RKO (cell line): Measurements from ENCODE around the gene SASS6.

Experiments used
- DNase-seq: peaks from one replicate; pipeline ENCODE4 v3.0.0-alpha.2; 2016; ENCODE audit warnings: low spot score

Gene SASS6, protein sequence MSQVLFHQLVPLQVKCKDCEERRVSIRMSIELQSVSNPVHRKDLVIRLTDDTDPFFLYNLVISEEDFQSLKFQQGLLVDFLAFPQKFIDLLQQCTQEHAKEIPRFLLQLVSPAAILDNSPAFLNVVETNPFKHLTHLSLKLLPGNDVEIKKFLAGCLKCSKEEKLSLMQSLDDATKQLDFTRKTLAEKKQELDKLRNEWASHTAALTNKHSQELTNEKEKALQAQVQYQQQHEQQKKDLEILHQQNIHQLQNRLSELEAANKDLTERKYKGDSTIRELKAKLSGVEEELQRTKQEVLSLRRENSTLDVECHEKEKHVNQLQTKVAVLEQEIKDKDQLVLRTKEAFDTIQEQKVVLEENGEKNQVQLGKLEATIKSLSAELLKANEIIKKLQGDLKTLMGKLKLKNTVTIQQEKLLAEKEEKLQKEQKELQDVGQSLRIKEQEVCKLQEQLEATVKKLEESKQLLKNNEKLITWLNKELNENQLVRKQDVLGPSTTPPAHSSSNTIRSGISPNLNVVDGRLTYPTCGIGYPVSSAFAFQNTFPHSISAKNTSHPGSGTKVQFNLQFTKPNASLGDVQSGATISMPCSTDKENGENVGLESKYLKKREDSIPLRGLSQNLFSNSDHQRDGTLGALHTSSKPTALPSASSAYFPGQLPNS

DNA sequence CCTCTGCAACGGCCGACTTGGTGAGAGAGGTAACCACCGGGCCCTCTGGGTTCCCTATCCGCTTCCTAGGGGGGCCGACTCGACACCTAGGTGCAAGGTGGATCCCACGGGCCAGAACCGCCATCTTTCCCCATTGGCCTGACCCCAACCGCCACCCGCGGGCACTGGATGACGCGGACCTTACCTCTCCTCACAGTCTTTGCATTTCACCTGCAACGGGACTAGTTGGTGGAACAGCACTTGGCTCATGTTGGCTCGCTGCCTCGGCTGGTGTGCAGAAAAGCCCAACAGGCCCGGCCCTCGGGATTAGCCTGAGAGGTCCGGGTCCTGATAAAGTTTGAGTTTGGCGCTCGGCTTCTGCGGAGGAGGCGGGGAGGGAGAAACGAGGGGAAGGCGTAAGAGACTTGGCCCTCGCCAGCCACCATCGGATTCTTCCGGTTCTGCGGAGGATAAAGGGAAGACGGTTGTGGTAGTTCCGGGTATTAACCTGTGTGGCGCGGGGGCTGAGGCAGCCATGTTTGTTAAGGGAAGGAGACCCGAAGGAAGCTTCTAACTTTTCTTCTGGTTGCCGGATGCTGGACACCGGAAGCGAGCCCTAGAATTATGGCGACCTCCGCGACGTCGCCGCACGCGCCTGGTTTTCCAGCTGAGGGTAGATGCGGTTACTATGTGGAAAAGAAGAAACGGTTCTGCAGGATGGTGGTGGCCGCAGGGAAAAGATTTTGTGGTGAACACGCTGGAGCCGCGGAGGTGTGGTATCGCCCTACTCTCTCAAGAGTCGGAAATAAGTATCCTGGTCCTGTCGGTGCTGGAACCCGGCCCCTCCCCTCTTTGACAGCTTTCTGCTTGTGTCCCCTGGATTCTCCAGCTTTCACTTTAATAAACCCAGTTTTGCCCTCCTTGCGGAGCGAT lies at the start of gene SASS6, which contains the start of gene TRMT13:
Gene SASS6 (minus strand): TSS at position 365 of the 912 bp plus-strand sequence. CDS start 116 bp downstream, at position 249.
Gene TRMT13 (plus strand): TSS at position 598 of the 912 bp plus-strand sequence. CDS start 6 bp downstream, at position 604.
- peak; percentile 98 for DNase-seq

DNA sequence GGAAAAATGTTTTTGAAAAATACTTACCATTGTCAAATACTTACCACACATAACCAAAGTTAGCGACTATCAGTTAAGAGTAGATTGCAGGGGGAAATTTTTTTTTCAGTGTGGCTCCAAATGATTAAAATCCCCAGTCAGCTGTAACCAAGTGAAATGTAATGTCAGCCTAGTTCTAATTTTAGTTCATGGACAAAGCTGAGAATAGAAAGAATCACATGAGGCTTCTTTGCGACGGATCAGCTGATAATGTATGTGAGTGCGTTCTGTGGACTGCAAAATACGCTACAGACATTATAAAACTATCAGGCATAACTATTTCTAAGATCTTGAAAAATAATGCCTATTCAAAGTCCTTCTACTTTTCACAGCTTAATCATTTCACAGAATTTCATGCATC lies 45.4 kb upstream of the SASS6 start, which contains the start of gene LRRC39:
Gene LRRC39 (minus strand): TSS at position 166 of the 400 bp plus-strand sequence. CDS start 9,740 bp downstream, outside the sequence.
- DNase-seq = no peak

DNA sequence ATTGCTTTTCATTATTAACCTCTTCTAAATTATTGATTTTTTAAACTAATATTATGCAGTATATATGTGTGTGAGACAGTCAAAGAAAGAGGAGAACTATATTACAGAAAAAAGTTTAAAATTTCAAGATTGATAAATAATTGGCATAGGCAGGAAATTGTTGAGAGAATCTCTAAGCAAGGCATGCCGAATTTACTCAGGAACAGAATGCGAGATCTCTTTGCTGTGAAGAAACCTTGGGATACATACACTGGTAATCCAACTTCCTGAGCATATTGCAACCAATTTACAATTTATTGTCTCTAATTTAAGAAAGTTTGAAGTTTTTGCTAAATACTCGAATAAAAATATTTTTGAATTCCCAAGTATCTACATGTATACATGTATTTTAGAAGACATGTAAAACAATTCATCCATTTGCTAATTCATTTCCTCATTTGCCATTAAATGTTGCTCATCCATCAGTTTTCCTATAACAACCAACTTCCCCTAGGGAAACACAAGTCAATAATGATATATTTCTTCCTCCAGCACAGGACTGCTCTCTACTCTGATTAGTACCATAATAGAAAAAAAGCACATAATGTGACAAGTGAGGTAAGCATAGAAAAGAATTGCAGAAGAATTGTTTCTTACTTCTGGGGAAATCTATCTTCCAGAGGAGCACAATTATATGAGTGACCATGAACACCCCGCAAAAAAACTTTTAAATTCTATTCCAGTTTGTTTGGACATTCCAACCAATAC lies 44.7 kb upstream of the SASS6 start:
- DNase-seq = no peak

DNA sequence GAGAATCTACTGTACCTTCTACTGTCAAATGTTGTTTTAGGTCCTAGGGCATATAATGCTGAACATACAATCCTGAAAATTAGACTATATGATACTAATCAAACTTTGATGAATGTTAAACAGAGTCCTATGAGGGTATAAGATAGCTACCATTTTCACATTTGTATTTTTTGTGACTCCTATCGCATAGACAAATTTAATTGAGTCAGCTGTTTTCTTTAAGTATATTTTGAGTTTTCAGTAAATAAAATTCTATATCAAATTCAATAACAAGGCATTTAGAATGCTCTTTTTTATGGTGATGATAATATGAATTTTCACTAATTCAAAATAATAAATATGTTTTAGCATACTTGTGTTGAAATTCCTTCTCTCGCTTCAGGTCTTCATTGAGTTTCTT lies 35.3 kb upstream of the SASS6 start:
- no peak for DNase-seq

DNA sequence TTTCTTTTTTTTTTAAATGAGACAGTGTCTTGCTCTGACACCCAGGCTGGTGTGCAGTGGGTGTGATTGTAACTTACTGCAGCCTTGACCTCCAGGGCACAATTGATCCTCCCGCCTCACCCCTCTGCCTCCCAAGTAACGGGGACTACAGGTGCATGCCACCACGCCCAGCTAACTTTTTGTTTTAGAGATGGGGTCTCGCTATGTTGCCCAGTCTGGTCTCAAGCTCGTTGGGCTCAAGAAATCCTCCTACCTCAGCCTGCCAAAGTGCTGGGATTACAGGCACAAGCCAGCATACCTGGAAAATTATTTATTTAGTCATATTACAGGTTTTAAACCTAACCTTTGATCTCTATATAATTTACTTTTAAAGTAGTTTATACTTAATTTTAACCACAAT lies 32.0 kb upstream of the SASS6 start:
- DNase-seq = no peak

DNA sequence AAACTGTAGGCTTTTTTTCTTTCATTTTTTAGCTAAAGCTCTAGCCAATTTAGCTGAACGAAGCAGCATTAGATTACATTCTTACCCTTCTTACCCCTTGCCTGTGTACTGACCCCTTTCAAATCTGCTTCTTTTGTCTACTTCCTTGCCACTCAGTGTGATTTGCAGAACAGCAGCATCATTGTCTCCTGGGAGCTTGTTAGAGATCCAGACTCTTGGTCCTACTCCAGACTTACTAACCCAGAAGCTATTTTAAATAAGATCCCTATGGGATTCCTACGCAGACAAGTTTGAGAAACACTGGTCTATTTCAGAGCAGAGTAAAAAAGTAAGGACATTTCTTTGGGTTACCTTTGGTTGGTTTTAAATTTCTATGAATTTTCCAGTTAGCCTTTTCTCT lies 31.5 kb upstream of the SASS6 start:
- no peak for DNase-seq

DNA sequence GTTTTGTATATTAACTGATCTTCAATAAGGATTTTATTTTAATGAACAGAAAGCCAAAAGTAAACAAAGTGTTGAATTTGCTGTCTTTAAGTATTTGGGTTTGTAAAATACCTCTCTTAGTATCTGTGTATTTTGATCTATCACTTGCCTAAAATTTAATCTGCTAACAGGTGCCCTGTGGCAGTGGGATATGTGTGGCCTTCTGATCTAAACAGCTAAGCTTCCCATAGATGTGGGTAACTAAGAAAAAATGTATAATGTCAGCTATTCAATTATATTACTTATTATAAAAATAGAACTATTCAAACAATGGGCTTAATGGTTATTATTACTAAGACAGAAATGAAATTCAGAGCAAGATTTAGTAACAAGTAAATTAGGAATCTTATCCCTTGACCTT lies 30.2 kb upstream of the SASS6 start:
- DNase-seq = no peak

DNA sequence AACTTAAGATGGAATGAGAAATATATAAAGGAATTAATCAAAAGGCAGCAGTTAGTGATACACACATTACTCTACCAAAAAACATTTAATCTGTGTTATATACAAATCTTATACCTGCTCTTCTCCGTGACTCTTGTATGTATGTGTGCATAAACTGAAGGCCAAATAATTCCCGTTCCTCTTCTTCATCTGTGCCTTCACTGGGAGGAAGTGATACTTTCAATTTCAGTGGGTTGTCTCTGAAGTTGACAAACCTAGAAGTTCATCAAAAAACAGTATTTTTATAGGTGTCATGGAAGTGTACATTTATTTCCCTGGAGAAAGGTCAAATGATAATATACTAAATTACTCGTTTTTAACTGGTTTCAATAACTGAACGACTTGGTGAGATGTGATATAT lies 19.5 kb upstream of the SASS6 start:
- no peak for DNase-seq

DNA sequence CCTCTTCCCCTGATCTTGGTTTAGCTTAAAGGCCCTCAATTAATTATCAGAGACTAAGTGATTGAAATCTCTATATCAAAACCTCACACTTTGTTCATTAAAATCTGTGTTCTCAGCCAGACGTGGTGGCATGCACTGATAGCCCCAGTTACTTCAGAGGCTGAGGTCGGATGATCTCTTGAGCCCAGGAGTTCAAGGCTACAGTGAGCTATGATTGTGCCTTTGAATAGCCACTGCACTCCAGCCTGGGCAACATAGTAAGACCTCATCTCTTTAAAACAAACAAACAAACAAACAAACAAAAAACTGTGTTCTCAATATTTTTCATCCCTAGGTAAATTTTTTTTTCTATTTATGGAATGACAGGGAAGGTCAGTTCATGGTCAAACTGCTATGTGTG lies 18.9 kb upstream of the SASS6 start:
- no peak for DNase-seq

DNA sequence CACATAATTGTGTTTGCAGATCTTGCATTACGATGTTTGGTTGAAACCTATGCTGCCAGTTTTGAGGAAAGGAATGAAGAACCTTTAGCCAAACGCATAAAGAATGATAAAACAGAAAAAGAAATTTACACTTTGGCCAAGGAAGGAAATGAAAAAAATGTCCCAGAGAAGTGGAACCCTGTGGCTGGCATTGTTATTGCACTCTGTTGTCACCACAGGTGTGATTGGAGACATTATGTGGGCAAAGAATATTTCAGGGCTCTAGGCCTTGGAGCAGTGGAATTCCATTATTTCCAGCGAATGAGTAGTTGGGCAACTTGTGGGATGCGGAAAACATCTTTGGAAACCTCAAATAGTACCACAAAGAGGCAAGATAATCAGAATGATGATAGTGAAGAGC lies 15.1 kb upstream of the SASS6 start:
- DNase-seq = no peak

DNA sequence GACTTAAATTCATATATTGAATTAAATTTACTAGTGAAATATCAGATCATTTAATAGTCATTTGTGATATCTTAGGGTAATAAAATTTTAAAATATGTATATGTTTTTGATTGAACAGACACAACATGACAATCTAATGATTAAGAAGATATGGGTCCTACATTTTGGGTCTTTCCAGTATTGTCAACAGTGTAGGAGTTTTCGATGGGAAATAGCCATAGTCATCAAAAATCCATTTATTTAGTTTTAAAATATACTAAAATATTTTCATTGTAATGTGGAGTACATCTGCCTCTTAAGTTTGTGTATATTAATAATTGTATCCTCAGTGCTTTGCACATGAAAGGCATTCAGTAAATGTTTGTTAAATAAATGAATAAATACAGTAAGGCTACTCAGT lies 14.2 kb upstream of the SASS6 start:
- DNase-seq = no peak

DNA sequence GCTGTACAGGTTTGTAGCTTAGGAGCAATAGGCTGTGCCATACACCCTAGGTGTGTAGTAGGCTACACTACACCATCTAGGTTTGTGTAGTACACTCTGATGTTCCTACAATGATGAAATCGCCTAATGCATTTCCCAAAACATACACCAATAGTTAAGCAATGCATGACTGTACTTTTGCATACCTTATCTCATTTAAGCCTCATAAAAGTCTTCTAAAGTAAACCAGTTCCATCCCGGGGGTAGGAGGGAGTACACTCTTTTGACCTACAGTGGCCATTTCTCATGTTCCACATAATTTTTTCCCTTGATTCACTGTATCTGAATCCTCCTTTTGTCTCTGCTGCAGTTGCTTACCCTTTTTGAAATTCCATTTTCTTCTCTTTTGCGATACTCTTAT lies 12.4 kb upstream of the SASS6 start:
- DNase-seq = no peak

DNA sequence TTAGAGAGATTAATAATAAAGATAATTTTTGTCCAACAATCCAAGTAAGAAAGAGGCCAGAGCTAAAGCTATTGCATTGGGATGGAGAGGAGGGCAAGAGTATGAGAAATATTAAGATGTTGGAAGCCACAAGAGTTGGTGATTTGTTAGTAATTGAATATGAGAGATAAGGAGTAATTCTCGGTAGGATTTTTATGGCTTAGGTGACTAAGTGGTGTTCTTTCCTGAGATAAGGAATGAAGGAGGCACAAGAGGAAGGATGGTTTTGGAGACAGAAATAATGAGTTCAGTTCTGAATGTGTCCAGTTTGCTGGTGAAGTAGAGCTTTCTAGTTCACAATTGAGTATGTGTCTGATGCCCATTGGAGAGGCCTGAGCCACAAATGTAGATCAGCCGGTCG lies 9.6 kb upstream of the SASS6 start:
- DNase-seq = no peak

DNA sequence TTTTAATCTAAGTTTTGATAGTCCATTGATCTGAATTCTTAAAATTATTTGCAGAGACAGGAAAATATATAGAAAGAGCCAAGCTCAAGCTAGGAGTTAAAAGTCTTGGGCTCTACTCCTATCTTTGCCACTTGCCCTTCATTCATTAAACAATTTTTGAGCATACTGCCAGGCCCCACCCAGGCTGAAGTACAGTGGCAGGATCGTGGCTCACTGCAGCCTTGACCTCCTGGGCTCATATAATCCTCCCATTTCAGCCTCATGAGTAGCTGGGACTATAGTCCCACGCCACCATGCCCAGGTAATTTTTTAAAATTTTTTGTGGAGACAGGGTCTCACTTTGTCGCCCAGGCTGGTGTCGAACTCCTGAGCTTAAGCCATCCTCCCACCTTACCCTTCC lies 8.5 kb upstream of the SASS6 start:
- DNase-seq = no peak

DNA sequence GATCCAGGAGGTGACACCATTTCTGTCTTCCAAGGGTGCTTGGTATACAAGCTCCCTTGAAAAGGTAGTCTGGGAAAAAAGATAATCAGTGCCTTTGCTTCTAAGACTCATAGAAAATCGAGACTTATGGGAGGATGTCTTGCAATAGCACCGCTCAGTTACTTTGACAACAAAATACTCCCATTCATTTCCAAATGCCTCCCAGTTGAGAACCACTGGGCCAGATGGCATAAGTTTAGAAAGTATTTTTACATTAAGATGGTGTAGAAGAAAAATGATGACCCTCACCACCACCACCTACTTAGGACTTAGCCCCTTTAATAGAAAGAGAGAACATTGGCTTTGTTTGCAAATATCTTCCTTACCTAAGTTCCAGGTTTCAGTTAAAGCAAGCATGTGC lies 4.9 kb upstream of the SASS6 start:
- DNase-seq = no peak

DNA sequence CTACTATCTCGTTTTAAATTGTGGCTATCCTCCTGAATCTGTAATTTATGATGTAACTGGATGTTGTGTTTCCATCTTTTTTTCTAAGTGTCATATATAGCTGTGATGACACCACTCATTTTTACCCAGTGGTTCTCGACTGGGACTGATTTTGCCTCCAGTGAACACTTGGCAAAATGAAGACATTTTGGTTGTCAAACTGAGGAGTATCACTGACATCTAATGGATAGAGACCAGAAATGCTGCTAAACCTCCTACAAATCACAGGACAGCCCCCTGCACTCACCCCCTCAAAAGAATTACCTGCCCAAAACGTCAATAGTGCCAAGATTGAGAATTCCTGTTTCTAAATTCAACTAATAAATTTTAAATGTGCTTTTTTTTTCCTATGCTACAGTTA lies 2.1 kb upstream of the SASS6 start:
- peak; percentile 52 for DNase-seq

DNA sequence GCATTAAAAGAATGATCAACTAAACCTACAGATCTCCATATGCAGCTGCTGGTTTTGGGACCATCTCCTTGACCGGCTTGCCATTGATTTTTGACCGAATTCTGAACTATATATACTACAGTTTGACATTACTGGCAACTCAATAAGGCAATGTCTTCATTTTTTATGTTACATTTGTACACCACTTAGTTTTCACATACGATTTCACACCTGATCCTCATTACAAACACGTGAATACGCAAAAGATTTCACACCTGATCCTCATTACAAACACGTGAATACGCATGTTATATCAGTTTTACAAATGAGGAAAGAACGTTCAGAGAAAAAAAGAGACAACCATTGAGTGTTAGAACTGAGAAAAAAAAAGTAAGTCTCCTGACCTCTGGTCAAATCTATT lies 1.1 kb downstream of the SASS6 start:
- no peak for DNase-seq

DNA sequence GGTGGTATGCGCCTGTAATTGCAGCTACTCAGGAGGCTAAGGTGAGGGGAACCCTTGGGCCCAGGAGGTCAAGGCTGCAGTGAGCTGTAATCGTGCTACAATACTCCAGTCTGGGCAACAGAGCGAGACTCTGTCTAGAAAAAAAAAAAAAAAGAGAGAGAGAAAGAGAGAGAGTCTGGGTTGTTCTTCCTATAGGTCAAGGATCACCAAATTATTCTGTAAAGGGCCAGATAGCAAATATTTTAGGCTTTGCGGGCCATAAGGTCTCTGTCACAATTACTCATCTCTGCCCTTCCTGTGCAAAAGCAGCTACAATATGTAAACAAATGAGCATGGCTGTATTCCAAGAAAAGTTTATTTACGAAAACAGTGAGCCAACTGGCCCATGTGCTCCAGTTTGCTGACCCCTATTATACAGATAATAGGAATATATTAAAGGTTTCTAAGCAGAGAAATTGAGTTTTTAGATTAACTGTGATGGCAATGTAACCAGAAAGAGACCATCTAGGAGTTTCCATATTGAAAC lies 2.1 kb downstream of the SASS6 start:
- DNase-seq = peak; percentile 39

DNA sequence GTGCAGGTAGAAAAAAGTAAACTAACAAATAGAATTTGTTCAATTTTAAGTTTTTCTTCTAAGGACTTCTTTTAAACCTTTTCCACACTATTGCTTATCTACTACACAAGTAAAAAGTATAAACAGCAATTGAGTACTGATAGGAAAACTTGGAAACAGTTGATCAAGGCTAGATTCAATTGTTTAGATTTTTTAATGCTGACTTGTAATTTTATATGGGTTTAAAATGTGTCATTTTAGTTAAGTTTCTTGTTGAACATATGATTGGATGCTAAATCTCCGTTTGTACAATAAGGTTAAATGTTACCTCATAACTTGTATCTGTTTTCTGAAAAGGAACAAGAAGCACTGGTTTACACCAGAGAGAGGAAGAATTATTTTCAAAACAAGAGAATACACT lies 5.5 kb downstream of the SASS6 start:
- DNase-seq = no peak

DNA sequence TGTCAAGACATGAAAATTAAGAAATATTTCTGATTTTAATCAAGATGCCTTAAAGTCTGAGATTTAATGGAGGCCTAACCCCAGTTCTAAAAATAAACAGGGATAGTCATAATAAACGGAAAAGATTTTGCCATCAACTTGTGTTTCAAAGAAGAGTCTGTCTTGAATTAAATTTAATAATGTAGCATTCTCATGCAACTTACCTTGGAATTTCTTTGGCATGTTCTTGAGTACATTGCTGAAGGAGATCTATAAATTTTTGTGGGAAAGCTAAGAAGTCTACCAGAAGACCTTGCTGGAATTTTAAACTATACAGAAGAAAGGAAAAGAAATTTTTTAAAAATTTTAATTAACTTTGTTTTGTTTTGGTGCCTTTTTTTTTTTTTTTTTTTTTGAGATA lies 10.6 kb downstream of the SASS6 start:
- no peak for DNase-seq

DNA sequence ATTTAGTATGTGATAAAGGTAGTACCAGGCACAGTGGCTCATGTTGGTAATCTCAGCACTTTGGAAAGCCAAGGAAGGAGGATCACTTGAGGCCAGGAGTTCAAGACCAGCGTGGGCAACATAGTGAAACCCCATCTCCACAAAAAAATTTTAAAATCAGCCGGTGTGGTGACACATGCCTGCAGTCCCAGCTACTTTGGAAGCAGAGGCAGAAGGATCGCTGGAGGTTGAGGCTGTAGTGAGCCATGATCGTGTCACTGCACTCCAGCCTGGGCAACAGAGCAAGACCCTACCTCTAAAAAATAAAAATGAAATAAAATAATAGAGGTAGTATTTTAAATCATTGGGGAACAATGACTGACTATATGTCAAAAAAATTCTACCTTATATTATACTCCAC lies 17.2 kb downstream of the SASS6 start:
- DNase-seq = no peak
